HG02759 (cell line): Measurements from ENCODE around the gene FUT2.
"Not testable (repeated sequence)": the region's sequence is repeated elsewhere in the genome, so short reads cannot be mapped to it uniquely, and the experiment has no call there.

Source experiments
- ATAC-seq: cut with Tn5 transposase; IDR thresholded peaks from one replicate; pipeline ENCODE4 v1.9.1; 2021; ENCODE audit warnings: mild to moderate bottlenecking, moderate library complexity; ENCODE audit not compliant: unreplicated experiment

The FUT2 gene

DNA sequence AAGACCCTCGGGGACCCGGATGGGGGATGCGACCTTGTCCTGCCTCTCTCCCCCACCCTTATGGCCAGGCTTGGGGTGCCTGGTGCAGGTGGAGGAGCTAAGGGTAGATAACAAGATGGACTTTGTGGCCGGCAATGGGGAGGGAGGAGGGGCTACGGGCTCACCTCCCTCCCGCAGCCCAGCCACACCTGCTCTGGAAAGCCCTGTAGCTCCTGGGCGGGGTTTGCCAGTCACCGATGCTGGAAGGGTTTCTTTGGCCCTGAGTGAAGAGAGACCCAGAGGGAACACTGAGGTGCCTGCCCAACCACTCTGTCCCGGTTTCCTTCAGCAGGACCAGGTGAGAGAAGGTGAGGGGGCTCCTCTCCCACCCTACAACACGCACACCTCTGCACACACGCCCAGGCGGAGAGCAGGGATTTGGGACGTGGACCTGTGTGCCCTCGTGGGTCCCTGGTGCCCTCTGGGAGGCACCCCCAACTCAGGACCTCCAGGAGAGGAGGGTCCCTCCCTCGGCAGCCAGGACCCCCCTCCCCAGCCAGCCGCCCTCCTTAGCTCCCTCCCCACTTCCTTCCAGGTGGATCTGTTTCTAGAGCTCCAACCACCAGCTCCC is at the start of gene FUT2:
TSS of gene FUT2 (plus strand) at position 229 of the 610 bp plus-strand sequence. CDS start 6,986 bp downstream, outside the sequence.
- no peak for ATAC-seq

DNA sequence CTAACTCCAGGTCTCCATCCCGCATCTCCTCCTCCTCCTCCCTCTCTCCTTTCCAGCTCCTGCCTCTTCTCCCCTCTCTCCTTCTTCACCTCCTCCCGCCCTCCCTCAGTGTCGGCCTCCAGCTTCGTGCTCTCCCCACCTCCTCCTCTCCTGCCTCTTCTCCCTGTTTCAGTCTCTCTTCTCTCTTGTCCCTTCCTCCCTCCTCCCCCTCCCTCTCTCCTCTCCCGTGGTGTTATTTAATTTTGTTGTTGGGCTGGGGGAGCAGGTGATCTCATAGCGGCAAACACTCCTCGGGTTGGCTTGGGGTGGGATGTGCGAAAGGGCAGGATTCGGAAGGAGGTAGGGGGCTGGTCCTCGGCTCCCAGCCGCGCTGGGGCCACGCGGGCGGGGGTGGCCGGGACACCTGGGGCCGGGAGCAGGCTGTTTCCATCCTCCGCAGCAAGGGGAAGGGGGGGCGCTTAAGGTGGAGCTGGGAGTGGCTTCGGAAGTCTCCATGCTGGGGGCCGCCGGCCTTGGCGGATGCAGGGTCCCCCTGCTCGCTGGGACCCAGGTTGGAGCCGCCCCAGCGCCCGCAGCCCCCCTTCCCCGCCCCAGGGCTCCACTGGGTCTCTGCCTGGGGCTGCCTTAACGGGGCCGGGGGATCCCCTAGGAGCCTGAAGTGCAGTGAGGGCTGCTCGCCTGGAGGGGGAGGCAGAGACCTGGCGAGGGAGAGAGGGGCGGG is 49.6 kb upstream of the FUT2 start, which contains the start of gene CA11:
TSS of gene CA11 (minus strand) at position 187 of the 721 bp plus-strand sequence. CDS start 555 bp downstream, outside the sequence.
- ATAC-seq, result peak; percentile 86

DNA sequence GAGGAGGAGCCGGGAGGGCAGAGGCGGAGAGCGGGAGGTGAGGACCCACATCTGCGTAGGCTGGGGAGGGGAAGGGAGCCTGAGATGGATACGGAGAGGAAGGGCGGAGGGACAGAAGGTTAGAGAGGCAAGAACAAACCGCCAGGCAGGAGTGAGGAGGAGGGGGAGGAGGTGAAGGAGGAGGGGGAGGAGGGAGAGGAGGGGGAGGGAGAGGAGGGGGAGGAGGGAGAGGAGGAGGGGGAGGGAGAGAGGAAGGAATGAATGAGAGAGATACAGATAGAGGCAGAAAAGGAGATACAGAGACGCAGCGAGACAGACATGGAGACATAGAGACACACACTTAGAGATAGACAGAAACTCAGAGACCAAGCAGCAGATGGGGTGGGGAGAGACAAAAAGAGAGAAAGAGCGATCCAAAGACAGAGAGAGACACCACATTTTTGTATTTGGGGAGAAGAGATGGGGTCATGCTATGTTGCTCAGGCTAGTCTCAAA is 49.0 kb upstream of the FUT2 start:
- no peak for ATAC-seq

DNA sequence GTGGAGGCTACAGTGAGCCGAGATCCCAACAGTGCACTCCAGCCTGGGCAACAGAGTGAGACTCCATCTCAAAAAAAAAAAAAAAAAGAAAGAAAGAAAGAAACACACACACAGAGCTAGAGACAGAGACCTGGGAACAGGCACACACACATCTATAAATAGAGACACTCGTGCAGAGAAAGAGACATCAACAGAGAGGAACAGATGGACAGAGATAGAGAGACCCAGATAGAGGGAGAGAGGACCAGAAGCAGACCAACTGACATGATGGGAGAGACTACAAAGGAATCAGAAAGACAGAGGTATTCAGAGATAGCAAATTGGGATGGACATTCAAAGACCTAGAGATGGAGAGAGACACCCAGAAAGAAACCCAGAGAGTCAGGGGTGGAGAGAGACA is 47.6 kb upstream of the FUT2 start:
- no peak for ATAC-seq

DNA sequence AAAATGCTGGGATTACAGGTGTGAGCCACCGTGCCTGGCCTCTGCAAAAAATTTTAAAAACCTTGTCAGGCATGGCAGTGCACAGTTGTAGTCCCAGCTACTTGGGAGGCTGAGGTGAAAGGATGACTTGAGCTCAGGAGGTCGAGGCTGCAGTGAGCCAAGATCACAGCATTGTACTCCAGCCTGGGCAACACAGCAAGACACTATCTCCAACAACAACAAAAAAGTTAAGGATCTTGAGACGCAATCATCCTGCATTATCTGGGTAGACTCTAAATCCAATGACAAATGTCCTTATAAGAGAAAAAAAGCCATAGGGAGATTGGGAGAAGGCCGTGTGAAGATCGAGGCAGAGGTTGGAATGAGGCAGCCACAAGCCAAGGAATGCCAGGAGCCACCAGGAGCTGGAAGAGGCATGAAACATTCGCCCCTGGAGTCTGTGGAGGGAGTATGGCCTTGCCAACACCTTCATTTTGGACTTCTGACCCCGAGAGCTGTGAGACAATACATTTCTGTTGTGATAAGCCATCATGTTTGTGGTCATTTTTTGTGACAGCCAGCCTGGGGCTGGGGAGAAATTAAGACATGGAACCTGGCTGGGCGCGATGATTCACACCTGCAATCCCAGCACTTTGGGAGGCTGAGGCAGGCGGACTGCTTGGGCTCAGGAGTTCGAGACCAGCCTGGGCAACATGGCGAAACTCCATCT is 44.6 kb upstream of the FUT2 start:
- no peak for ATAC-seq

DNA sequence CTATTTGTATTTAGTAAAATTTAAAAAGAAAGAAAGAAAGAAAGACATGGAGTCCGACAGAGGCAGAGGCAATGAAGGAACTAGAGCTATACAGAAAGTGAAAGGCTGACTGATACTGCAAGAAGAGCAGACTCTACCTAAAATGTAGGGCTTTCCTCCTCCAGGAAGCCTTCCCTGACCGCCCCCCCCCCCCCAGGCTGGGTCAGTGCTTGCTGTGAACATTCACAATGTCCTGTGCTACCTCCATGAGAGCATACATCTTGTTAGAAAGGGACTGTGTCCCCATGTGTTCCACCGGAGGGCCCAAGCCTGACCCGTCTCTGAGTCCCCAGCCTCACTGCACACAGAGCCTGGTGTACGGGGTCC is 44.1 kb upstream of the FUT2 start:
- ATAC-seq, result no peak

DNA sequence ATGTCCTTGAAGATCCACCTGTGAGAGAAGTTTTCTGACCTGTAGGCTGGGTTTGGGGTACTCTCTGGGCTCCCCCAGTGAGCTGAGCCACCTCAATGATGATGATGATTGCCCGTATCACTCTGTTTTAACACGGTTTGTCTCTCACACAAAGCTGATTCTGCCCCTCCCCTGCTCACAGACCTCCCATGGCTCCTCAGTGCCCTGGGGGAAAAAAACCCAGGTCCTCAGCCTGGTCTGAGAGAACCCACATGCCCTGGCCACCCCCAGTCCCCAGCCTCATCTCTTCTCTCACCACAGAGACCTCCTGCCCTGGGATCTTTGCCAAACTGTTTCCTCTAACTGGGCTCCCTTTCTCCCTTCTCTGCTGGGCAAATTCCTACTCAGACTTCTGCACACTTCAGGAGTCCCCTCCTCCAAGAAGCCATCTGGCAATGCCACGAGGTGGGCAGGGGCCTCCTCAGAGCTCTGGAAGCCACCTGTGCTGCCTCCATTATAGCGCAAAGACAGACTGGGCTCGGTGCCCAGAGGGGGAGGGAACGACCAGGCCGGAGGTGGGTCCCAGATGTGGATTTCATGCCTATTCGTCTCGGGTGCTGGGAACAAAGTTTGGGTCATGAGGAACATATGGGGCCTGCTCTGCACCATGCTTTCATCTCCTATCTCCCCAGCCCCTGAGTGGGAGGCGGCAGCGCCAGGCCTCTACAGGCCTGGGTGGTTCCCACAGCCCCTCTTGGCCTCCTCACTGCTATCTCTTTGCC is 41.3 kb upstream of the FUT2 start:
- no peak for ATAC-seq

DNA sequence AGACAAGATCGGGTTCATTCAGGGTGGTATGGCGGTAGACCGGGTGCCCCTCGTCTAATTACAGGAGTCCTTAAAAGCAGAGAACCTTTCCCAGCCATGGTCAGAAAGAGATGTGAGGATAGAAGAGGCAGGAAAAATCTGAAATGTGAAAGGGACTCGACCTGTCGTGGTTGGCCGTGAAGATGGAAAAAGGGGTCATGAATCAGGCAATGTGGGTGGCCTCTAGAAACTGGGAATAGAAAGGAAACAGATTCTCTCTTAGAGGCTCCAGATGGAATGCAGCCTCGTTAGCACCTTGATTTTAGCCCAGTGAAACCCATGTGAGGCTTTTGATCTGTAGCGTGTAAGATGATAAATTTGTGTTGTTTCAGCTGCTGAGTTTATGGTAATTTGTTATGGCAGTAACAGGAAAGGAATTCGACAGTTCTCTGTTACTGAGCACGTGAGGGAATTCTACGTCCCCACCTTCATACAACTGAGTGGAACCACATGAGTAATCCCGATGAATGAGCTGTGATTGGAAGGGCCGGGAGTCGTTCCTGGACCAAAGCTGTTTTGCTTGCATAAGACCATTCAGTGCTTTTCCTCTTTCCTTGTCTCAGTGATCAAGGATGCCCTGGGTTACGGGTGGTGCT is 38.8 kb upstream of the FUT2 start:
- no peak for ATAC-seq

DNA sequence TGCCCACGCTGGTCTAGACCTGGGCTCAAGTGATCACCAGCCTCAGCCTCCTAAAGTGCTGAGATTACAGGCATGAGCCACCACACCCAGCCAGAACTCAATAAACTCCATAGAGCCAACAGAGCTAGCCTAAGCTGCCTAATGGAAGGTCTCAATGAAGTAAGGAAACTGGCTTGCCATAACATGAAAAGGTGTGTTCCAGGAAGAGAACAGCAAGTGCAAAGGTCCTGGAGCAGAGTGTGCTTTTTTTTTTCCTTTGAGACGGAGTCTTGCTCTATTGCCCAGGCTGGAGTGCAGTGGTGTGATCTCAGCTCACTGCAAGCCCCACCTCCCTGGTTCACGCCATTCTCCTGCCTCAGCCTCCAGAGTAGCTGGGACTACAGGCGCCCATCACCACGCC is 37.9 kb upstream of the FUT2 start:
- ATAC-seq, result not testable (repeated sequence)

DNA sequence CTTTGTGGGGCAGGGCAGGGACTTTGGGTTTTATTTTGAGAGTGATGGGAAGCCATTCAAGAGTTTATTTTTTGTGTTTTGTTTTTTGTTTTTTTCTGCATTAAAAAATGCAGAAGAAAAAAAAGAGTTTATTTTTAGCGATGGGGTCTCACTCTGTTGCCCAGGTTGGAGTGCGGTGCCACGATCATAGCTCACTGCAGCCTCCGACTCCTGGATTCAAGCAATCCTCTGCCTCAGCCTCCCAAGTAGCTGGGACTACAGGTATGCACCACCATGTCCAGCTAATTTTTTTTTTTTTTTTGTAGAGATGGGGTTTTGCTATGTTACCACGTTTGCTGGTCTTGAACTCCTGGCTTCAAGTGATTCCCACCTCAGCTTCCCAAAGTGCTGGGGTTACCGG is 37.3 kb upstream of the FUT2 start:
- ATAC-seq, result no peak

DNA sequence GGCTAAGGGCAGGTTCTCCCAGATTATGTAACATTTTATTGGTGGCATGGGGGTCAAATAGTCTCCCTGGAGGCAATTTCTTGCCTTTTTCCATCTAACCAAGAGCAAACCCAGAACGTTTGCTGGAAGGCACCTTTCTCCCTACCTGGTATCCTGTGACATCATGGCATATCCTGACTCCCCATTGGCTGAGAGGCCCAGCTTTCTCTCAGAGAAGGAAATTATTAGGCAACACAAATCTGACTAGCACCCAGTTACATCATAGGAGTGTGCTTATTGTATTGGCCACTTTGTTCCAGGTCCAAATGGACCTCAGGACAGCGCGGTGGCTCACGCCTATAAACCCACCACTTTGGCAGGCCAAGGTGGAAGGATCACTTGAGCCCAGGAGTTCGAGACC is 36.0 kb upstream of the FUT2 start:
- ATAC-seq, result no peak

DNA sequence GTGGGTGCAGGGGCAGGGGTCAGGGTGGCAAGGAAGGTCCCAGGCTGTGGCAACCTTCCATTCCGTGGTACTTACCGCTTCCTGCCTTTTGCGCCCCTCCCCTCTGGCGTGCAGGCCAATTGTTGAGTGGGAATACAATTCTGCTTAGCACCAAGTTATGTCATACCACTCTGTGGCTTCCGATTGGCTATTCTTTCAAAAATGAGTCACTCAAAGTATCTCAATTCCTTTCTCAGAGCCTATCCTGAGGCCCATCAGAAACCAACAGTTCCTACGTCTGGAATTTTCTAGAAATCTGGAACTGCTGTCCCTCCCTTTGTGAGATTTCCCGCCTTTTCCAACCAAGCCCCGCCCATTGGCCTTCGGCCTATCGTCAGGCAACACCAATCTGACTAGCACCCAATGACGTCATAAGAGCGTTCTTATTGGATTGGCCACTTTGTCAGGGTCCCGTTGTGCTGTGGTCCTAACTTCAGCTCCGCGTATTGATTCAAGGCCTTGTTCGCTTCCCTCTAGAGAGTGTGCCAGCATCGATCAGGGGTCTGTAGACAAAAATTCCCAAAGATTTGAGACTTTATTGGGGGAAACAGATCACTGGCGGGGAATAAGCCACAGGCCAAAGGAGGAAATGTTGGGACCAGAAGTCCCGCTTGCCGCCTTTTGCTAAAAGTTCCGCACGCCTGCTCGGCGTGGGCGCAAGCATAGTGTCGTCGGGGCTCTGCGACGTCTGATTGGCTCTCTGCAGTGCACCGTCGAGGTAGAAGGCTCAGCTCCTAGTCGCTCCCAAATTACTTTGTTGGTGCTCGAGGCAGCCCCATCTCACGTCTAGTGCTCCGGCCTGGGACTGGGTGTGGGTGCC is 34.7 kb upstream of the FUT2 start:
- ATAC-seq, result peak; percentile 87

DNA sequence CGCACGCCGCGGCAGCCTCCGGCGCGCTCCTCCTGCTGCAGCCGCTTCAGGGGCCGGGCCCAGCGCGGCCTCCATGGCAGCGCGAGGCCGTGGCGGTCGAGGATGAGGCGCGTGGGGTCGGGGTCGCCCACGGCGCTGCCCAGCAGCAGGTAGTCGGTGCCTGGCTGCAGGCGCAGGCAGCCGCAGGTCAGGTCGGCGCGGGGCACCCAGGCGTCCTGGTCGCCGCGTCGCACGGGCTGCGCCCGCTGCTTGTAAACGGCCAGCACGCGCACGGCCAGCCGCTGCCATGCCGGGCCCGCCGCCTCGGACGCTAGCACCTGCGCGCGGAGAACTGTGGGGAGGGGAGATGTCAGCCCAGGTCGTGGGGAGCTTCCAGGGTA is 34.1 kb upstream of the FUT2 start:
- no peak for ATAC-seq

DNA sequence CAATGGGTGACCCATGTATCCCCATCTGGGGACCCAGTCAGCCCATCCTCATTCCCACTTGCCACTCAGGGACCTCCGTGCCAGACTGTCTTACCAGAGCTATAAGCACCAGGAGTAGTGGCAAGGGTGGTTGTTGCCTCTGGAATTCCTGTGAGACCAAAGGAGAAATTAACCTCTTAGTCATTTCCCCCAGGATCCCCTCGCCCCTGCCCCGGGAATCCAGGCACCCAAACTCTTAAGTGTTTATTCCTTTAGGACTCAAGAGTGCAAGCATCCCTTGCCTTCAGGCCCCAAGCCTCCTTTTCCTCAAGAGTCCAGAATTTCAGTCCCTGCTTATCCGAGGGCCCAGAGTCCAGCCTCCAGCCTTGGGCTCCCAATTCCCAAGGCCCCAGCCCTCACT is 32.1 kb upstream of the FUT2 start:
- no peak for ATAC-seq

DNA sequence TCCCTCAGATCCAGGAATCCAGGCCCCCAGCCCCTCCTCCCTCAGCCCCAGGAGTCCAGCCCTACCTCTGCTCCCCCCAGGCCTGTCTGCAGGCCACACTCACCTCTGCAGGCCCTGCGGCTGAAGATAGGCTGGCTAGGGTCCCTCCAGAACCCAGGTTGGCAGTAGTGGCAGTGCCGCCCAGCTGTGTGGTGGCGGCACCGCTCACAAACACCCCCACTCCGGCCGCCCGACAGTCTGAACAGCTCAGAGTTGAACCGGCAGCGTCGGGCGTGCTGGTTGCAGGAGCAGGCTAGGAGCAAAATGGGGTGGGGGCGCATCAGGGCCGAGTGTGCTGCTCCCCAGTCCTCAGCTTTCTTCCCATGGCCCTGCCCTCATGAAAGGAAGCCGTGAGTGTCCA is 31.3 kb upstream of the FUT2 start:
- ATAC-seq, result no peak

DNA sequence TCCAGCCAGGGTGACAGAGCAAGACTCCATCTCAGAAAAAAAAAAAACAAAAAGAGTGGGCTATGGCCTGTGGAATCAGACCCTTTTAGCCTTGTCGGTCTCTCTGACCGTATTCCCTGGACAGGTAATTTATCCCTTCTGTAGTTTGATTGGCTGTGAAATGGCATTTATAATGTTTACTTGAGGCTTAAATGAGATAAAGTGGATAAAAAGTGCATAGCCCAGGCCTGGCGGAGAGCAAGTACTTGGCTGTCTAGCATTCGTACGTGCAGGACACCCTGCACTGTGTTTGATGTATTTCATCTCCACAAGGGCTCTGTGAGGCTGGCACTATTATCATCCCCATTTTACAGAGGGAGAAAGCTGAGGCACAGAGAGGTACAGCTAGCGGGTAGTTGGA is 30.0 kb upstream of the FUT2 start:
- ATAC-seq, result no peak

DNA sequence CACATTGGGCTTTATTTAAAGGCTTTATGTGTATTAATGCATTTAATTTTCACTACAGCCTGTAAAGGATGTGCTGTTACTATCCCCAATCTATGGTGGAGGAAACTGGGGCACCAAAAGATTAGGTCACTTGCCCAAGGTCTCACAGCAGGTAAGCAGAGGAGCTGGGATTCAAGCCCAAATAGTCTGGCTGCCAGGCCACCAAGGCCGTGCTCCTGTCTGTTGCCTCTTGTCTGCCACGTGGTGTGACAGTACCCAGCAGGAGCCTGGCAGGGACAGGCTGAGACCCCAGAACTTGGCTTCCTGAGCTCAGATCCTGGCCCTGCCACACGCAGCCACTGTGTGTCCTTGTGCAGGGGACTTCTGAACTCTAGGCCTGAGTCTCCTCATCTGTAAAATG is 27.4 kb upstream of the FUT2 start:
- no peak for ATAC-seq

DNA sequence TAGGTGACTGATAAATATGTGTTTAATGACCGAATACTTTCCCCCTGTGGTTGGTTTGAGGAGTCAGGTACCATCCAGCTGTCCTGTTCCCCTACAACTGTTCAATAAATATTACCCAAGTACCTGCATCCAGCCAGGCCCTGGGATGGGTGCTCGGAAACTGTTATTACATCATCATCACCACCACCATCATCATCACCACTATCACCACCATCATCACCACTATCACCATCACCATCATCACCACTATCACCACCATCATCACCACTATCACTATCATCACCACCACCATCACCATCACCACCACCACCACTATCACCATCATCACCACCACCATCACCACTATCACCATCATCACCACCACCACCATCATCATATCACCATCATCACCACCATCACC is 27.0 kb upstream of the FUT2 start:
- no peak for ATAC-seq

DNA sequence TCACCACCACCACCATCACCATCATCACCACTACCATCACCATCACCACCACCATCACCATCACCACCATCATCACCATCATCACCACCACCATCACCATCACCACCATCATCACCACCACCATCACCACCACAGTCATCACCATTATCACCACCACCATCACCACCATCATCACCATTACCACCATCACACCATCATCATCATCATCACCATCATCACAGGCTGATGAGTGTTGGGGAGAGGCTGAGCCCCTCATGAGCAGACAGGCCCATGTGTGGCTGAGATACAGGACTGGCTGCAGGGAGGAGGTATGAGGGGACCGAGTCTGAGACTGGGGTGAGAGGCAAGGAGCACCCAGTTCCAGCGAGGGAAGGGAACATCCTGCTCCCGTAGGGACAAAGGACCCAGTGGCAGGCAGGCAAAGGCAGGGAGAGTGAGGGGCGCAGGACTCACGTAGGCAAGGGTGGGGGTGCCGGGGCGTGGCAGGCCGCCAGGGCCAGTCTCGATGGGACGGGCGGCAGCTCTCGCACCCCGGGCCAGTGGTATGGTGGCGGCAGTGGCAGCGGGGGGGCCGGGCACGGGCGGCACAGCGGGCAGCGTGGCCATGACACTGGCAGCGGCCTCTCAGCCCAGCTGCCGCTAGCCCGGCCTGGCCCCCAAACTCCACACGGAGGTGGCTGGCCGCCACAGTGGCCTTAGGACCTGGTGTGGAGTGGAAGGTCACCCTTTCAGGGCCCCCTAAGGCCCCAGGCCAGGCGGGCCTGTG is 25.7 kb upstream of the FUT2 start:
- no peak for ATAC-seq
